Left cardiac atrium (tissue), 4 donors: ENCODE measurements around the gene OCLN. TPM values are rescaled to one million over a fixed set of nuclear protein-coding genes. Genes with fewer than 3 reads are reported as not detected.
A peak's percentile ranks its signal among the peaks of the same experiment; 100 is the strongest.
"Not testable (repeated sequence)": the region's sequence is repeated elsewhere in the genome, so short reads cannot be mapped to it uniquely, and the experiment has no call there.

Source experiments
- ATAC-seq, 2 donors: fragments of 200-7000 bp; cut with Tn5 transposase; one replicate each; pipeline ENCODE4 v1.9.1; 2020; ENCODE audit warnings: mild to moderate bottlenecking in 2 of 2, moderate library complexity in 2 of 2
- DNase-seq: peaks from one replicate; pipeline ENCODE4 v3.0.0-alpha.2; 2020
- intact Hi-C, 2 donors: fragments of 100-400 bp; cut with DNase I; formaldehyde crosslinking; loops; one replicate each; pipeline versions ENCODE4 v1.14.1 to v1.15.1; 2022 to 2023
- total RNA-seq, 2 donors: library from RNA; stranded (reverse); fragmentation: NEBNext Ultra II Directional; extraction: Animal tissue kit (Norgen Biotek cat#: 25700); gene quantifications; one replicate each; pipeline ENCODE4 v1.2.1, GENCODE V29; 2021
- donor health status: DM: no; HTN: yes; CAD: no.
- donor health status: DM: no; HTN: yes; CAD: no; lungs with severe emphysema.
- donor health status: DM: yes; HTN: yes; CAD: no.
- donor health status: Dilated cardiomyopathy.

The OCLN gene
- total RNA-seq, 2 donors from 2014 or later: 1.7 to 2.0 TPM

- ATAC-seq: no peak
- DNase-seq: no peak
- intact Hi-C loops: no loop called here
These were observed 7.1 kb upstream of the OCLN start for GRCh38 chr5:69485471-69485870.

DNA sequence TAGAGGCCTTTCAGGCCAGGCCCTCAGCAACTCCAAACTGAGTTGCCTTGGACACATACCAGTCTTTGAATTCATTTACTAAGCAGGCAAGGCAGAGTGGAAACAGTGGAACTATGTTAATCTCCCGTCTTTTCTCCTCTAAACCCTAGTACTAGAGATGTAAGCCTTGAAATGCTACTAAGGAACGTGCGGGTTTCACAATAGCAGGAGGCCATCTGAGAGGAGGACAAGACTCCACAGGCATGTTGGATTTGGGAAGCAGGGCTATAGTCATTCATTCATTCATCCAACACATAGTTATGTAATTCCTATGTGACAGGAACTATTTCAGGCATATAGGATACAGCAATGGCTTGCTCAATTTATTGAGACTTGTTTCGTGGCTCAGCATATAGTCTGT, 3.3 kb upstream of the OCLN start:
- ATAC-seq (no peak), DNase-seq (no peak)
- intact Hi-C loops: no loop called here

DNA sequence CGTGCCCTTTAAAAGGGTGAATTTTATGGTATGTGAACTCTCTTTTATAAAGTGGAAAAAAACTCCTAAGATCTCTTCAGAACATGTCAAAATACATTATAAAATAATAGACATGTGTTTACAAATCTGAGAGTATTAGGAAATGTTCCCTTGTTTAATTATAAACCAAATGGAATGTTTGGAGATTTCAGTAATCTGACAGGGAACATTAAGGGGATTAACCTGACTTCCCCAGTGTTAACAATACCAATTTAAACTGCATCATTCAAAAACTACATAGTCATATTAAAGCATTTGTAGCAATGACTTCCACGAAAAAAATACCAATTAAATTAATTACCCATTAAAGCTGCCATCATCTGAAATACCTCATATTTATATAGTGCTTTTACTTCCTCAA, 1.6 kb upstream of the OCLN start:
- intact Hi-C loops: no loop called here
- no peak for ATAC-seq
- no peak for DNase-seq

DNA sequence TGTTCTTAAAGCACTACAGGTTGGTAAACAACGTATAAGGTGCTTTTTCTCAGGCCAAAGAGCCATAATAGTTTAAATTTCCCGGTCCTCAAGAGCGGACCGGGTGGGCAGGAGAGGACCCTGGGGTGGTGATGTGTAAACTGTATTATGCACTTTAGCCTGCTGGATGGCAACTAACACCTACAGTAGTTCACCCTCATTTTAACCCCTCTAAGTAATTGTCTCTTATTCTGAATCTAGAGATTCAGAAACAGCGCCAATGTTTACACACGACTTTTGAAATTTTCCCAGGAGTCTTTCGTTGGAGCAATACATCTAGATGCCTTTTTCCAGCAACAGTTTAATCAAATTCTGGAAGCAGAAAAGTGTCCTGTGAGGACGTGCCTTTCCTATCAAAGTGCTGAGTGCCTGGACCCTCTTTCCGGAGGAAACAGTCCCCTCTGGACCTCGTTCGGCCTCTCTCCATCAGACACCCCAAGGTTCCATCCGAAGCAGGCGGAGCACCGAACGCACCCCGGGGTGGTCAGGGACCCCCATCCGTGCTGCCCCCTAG, 676 bp upstream of the OCLN start:
- ATAC-seq: no peak
- no peak for DNase-seq
- intact Hi-C loops: no loop called here

- DNase-seq (peak; percentile 18), ATAC-seq (peak; percentile 28 to 57)
- intact Hi-C loops: no loop called here
These were observed 369 bp downstream of the OCLN start for GRCh38 chr5:69492923-69493395.

- intact Hi-C loops: no loop called here
- DNase-seq (peak; percentile 27), ATAC-seq (peak; percentile 38 to 78)
These were observed 975 bp downstream of the OCLN start for GRCh38 chr5:69493396-69494133.

GRCh38 chr5:69494452-69494851, 1.9 kb downstream of the OCLN start:
- intact Hi-C loops: no loop called here
- DNase-seq: no peak
- ATAC-seq: no peak

- intact Hi-C loops: no loop called here
- ATAC-seq (no peak), DNase-seq (no peak)
These were observed 4.5 kb downstream of the OCLN start for GRCh38 chr5:69497006-69497520.

DNA sequence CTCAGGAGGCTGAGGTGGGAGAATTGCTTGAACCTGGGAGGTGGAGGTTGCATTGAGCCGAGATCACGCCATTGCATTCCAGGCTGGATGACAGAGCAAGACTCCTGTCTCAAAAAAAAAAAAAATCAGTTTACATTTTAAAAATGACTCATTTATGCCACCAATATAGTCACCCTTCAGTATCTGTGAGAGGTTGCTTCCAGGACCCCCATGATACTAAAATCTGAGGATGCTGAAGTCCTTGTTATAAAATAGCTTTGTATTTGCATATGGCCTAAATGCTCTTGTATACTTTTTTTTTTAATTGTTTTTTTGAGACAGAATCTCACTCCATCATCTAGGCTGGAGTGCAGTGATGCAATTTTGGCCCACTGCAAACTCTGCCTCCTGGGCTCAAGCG, 5.8 kb downstream of the OCLN start:
- no peak for DNase-seq
- ATAC-seq: no peak
- intact Hi-C loops: no loop called here

DNA sequence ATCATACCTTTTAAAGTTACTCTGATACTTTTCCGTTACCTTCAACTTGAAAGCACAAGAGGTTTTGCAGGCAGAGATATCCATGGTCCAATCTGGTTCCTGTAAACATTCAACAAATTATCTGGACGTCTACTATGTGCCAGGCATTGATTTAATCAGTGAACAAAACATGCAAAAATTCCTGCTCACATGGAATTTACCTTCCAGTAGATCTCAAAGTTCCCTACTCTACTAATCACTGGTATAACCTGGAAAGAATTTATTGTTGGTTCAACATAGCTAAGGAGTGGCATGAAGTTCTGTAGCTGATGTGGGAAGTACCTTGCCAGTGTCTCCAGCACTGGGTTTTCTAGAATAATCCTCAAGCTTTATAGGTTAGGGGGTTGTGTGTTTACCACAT, 9.8 kb downstream of the OCLN start:
- intact Hi-C loops: no loop called here
- ATAC-seq (no peak), DNase-seq (no peak)

GRCh38 chr5:69502767-69503488, 10.3 kb downstream of the OCLN start:
- no peak for ATAC-seq
- intact Hi-C loops: no loop called here
- DNase-seq: no peak

GRCh38 chr5:69504036-69504435, 11.4 kb downstream of the OCLN start:
- intact Hi-C loops: no loop called here
- DNase-seq: no peak
- no peak for ATAC-seq

GRCh38 chr5:69505306-69505705, 12.7 kb downstream of the OCLN start:
- no peak for ATAC-seq
- intact Hi-C loops: no loop called here
- no peak for DNase-seq

- DNase-seq (no peak), ATAC-seq (no peak)
- intact Hi-C loops: no loop called here
These were observed 16.6 kb downstream of the OCLN start for GRCh38 chr5:69509212-69509611.

DNA sequence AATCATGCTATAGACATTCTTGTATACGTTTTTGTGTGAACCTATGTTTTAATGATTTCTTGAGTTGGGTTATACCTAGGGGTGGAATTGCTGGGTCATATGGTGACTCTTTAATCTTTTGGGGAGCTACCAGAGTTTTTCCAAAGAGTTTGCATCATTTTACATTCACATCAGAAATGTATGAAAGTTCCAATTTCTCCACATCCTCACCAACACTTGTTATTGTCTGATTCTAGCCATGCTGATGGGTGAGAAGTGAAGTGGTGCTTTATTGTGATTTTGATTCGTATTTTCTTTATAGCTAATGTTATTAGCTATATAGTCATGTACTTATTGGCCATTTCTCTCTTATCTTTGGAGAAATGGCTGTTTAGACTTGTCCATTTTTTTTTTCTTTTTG, 18.1 kb downstream of the OCLN start:
- intact Hi-C loops: no loop called here
- DNase-seq (no peak), ATAC-seq (no peak)

DNA sequence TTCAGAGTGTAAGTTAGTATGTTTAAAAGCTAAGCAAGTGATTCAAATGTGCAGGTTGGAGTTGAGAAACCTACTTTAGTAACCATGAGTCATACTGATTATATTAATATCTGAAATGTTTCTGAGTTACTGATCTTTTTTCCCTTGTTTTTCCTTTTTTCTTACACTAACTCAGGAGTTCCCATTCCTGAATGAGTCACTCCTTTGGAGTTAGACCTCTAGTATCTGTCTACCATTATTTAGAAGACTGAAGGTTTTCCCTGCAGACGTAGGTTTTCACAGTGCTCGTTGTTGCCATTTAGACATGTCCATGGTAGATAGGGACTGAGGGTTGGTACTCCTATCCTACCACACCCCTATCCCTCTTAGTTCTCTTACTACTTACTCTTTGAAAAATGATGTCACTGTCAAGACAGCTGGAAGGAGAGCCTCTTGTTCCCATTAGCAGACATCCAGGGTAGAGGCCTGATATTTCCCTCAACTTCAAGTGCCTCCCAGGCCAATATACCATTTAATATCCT, 20.2 kb downstream of the OCLN start:
- DNase-seq (no peak), ATAC-seq (peak in 1 of 2 donors; percentile 79)
- intact Hi-C loops: no loop called here

GRCh38 chr5:69515570-69515969, 23.0 kb downstream of the OCLN start:
- intact Hi-C loops: not testable (repeated sequence)

DNA sequence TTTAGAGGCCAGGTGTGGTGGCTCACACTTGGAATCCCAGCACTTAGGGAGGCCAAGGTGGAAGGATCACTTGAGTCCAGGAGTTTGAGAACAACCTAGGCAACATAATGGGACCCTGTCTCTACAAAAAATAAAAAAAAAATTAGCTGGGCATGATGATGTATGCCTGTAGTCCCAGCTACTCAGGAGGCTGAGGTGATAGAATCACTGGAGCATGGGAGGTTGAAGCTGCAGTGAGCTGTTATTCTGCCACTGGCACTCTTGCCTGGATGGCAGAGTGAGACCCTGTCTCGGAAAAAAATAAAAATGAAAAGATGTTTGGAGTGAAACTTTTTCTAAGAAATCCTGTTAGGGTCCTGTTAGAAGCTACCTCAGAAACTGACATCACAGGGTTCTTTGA, 24.2 kb downstream of the OCLN start:
- intact Hi-C loops: no loop called here
- ATAC-seq: no peak

More at GRCh38 chr5:69515570-69515969, 23.0 kb downstream of the OCLN start:
- ATAC-seq, DNase-seq: not testable (repeated sequence)

DNA sequence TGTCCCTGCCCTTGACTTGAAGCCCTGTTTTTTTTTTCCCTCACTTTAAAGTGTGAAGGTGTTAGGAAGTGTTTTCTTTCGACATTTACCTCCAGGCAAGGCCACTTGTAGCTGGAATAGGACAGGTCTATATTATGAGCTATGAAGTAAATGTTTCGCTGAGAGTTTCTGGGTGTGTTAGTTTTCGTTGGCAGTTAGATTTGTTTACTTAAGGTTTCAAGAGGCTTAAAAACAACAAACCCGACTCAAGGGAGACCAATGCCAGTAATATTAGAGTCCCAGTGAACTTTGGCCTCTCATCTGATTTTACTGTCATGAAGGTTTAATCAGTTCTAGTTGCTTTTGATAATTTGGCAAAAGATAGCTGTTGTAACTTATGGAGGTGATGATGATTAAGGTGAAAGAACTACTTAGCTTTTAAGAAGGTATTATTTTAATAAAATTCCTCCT, 25.2 kb downstream of the OCLN start:
- peak in 1 of 2 donors; percentile 43 for ATAC-seq

More for the DNA sequence above, 24.2 kb downstream of the OCLN start:
- no peak for DNase-seq

DNA sequence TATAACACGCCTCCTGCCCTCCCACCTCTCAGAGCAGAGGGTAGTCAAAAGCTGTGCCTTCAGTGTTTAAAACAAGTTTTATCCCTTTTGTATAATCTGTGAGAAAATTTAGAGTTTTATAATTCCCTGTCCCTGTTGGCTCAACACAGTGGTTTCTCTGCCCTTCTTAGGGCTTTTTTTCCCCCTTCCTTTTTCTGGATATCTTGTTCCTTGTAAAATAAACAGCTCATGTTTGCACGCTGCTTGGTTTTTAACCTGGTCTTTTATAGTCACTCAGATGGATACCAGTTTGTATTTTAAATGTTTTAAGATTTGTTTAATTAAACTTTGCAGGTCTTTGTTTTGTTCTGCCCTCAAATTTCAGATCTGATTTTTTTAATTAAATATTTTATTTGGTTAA, 26.7 kb downstream of the OCLN start:
- ATAC-seq: no peak
- intact Hi-C loops: no loop called here

More for the DNA sequence above, 25.2 kb downstream of the OCLN start:
- intact Hi-C loops: no loop called here
- DNase-seq: no peak

More for the DNA sequence above, 26.7 kb downstream of the OCLN start:
- DNase-seq: no peak
